MCF 10A (cell line): ENCODE measurements around the gene PSG3. TPM values are rescaled to one million over a fixed set of nuclear protein-coding genes. Genes with fewer than 3 reads are reported as not detected.
"Not testable (repeated sequence)": the region's sequence is repeated elsewhere in the genome, so short reads cannot be mapped to it uniquely, and the experiment has no call there.

ENCODE experiments used
- BruUV-seq: library from RNA; stranded (reverse); fragments of 400-500 nt; replicated peaks from 2 replicates; lab custom pipeline; 2021; lab: Mats Ljungman, UMichigan
- CTCF ChIA-PET: fragments of 300-600 bp; sonication (Branson Sonifier 250); formaldehyde crosslinking; extraction: SDS; loops from one replicate; lab custom pipeline; 2021; ENCODE audit warnings: antibody characterized with exemption, inconsistent platforms; lab: Yijun Ruan, JAX
- POLR2A ChIA-PET: fragments of 300-600, 350-650 bp; sonication (Branson Sonifier 250); formaldehyde crosslinking; extraction: SDS; loops from one replicate; lab custom pipeline; 2020; ENCODE audit warnings: antibody characterized with exemption, inconsistent platforms; lab: Yijun Ruan, JAX
- DNase-seq: peaks from one replicate; pipeline ENCODE4 v3.0.0-alpha.2; 2018; ENCODE audit not compliant: unreplicated experiment
- H3K27ac Mint-ChIP-seq: one replicate; pipeline ENCODE4 v1.8.0; 2022; ENCODE audit warnings: mild to moderate bottlenecking, low read depth, mixed read lengths; ENCODE audit not compliant: unreplicated experiment
- H3K27me3 Mint-ChIP-seq: one replicate; pipeline ENCODE4 v1.8.0; 2022; ENCODE audit warnings: mixed read lengths; ENCODE audit not compliant: insufficient read depth, unreplicated experiment
- H3K36me3 Mint-ChIP-seq: one replicate; pipeline ENCODE4 v1.8.0; 2022; ENCODE audit warnings: mild to moderate bottlenecking, moderate library complexity, mixed read lengths; ENCODE audit not compliant: insufficient read depth, unreplicated experiment
- H3K4me1 Mint-ChIP-seq: one replicate; pipeline ENCODE4 v1.8.0; 2022; ENCODE audit warnings: mixed read lengths; ENCODE audit not compliant: insufficient read depth, unreplicated experiment
- H3K4me3 Mint-ChIP-seq: one replicate; pipeline ENCODE4 v1.8.0; 2022; ENCODE audit warnings: mild to moderate bottlenecking, moderate library complexity, mixed read lengths; ENCODE audit not compliant: unreplicated experiment
- H3K9me3 Mint-ChIP-seq: one replicate; pipeline ENCODE4 v1.8.0; 2022; ENCODE audit warnings: mixed read lengths; ENCODE audit not compliant: unreplicated experiment
- CTCF ChIP-seq: fragments of 200-600 bp; IDR thresholded peaks from one replicate; pipeline ENCODE4 v1.8.0; 2022; ENCODE audit warnings: antibody characterized with exemption, mild to moderate bottlenecking; ENCODE audit not compliant: unreplicated experiment
- intact Hi-C: fragments of 100-400 bp; cut with micrococcal nuclease; formaldehyde crosslinking; loops from 2 replicates; pipeline ENCODE4 v1.14.1; 2022
- total RNA-seq: library from RNA; stranded (reverse); gene quantifications from 2 replicates; pipeline ENCODE4 v1.2.3, GENCODE V29; 2022

Gene PSG3
- total RNA-seq, 1 experiment from 2014 or later: not detected

DNA sequence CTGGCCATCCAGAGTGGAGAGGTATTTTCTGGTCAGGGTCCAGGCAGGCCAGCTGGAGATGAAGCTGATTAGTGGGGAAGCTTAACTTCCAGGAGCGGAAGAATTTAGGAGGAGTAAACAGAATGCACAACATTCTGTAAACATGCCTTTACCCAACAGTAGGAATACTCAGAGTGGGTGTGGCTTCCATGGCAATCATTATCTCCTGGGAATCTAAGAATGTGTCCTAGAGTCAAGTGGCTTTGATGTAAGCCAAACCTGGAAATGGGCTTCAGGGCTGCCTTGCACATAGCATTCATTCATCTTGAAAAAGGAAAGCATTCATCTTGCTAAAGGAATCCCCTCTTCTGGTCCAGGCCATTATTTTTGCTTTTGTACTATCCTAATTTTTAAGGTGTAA is 29.3 kb downstream of the PSG3 start:
- H3K36me3 Mint-ChIP-seq, BruUV-seq, H3K4me3 Mint-ChIP-seq, DNase-seq, intact Hi-C loops, H3K4me1 Mint-ChIP-seq, H3K27ac Mint-ChIP-seq, H3K9me3 Mint-ChIP-seq, POLR2A ChIA-PET, CTCF ChIA-PET: not testable (repeated sequence)
- peaks cover 59% of the 10 kb centered on the region for H3K27me3 Mint-ChIP-seq

- Mint-ChIP-seq H3K36me3 (no peaks in the 10 kb centered on the region), H3K4me3 (no peak overlapping the region), H3K27me3 (peaks cover 63% of the 10 kb centered on the region), H3K9me3 (no peaks in the 10 kb centered on the region), H3K4me1 (no peaks in the 10 kb centered on the region), H3K27ac (no peak overlapping the region)
- BruUV-seq: no TSS peak
- ChIA-PET POLR2A (no interaction called here), CTCF (interaction anchor here (1.4 to 2.1 kb wide), 2 partner anchors 13 to 79 kb away, joined by 5 to 8 read pairs; no protein-coding TSS in a partner anchor)
- intact Hi-C loops: no loop called here
- no peak for TF ChIP-seq CTCF
- no peak for DNase-seq
Observed at GRCh38 chr19:42697884-42698283, 42.4 kb downstream of the PSG3 start.

- intact Hi-C loops: no loop called here
- DNase-seq: no peak
- no peak for TF ChIP-seq CTCF
- Mint-ChIP-seq H3K27ac (no peak overlapping the region), H3K36me3 (no peaks in the 10 kb centered on the region), H3K9me3 (no peaks in the 10 kb centered on the region), H3K27me3 (peaks cover 77% of the 10 kb centered on the region), H3K4me3 (no peak overlapping the region), H3K4me1 (no peaks in the 10 kb centered on the region)
- no TSS peak for BruUV-seq
- CTCF ChIA-PET: interaction anchor here (0.6 to 4.3 kb wide), 4 partner anchors 12 to 207 kb away, joined by 3 to 40 read pairs (median 4); no protein-coding TSS in a partner anchor
- POLR2A ChIA-PET: interaction anchor here (0.6 kb wide), 1 partner anchor 155 kb away, joined by 3 read pairs; no protein-coding TSS in a partner anchor
Observed at GRCh38 chr19:42695811-42696503, 44.3 kb downstream of the PSG3 start.

DNA sequence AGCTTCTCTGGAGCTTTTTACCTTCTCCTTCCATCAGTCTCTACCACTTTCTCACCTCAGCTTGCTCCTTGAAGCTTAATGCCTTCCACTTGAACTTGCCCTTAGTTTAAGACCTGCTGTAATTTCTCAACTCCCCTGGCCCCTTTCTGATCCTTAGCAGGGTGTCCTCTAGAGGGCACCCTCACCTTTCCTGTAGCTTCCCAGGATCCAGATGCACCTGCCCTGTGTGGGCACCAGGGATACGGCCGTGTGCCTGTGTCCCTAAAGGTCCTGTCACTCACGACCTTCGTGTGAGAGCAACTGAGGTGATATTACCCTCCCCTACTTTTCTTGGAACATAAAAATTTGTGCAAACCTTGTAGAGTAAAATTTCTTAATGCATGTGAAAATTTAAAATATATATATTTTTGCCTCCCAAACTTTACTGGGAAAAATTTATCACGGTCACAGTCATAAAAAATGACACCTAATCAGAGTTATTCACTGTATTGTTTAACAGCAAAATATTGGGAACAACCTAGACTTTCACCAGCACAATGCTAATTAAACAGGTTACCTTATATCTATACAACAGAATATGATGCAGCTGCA is 46.4 kb downstream of the PSG3 start:
- intact Hi-C loops: loop anchor here (1.0 kb wide), 2 partner anchors 48 to 83 kb away; no protein-coding TSS in a partner anchor
- TF ChIP-seq CTCF: peak; percentile 82

More for the DNA sequence above, 46.4 kb downstream of the PSG3 start:
- Mint-ChIP-seq H3K27ac (no peak overlapping the region), H3K36me3 (no peaks in the 10 kb centered on the region), H3K9me3 (no peaks in the 10 kb centered on the region), H3K4me1 (no peaks in the 10 kb centered on the region), H3K4me3 (no peak overlapping the region), H3K27me3 (peaks cover 80% of the 10 kb centered on the region)
- peak; percentile 73 for DNase-seq
- POLR2A ChIA-PET: interaction anchor here (0.5 kb wide), 1 partner anchor 263 kb away, joined by 3 read pairs; no protein-coding TSS in a partner anchor
- CTCF ChIA-PET: interaction anchor here (0.5 to 4.3 kb wide), 25 partner anchors 9 to 995 kb away, joined by 3 to 40 read pairs (median 3); partner anchors contain the start of gene PSG8
- no TSS peak for BruUV-seq
